GM12891 (cell line): ENCODE measurements around the gene IL10.
"Not testable (repeated sequence)": the region's sequence is repeated elsewhere in the genome, so short reads cannot be mapped to it uniquely, and the experiment has no call there.

Source experiments
- DNase-seq: peaks from one replicate; pipeline ENCODE4 v3.0.0; 2011; ENCODE audit warnings: low spot score; ENCODE audit not compliant: insufficient read length
- FAIRE-seq: peaks from 2 replicates; lab custom pipeline; 2011; peaks lifted over from hg19 to GRCh38; lab: Jason Lieb, UNC
- PAX5 ChIP-seq: IDR thresholded peaks from 2 replicates; pipeline ENCODE4 v1.6.1; 2011; ENCODE audit warnings: low read length, moderate library complexity, mild to moderate bottlenecking; ENCODE audit not compliant: insufficient read depth, severe bottlenecking
- POLR2A ChIP-seq: IDR thresholded peaks from 2 replicates; pipeline ENCODE4 v1.6.1; 2011; ENCODE audit warnings: low read depth, low read length, control low read depth
- POLR2AphosphoS5 ChIP-seq: IDR thresholded peaks from 2 replicates; pipeline ENCODE4 v1.6.1; 2011; ENCODE audit warnings: low read depth, low read length, control low read depth
- POU2F2 ChIP-seq: IDR thresholded peaks from 2 replicates; pipeline ENCODE4 v1.6.1; 2011; ENCODE audit warnings: low read depth, mild to moderate bottlenecking, control low read depth, low read length, moderate library complexity
- SPI1 ChIP-seq: IDR thresholded peaks from 2 replicates; pipeline ENCODE4 v1.6.1; 2011; ENCODE audit warnings: low read depth, low read length, control low read depth
- TAF1 ChIP-seq: IDR thresholded peaks from 2 replicates; pipeline ENCODE4 v1.6.1; 2011; ENCODE audit warnings: low read depth, low read length, control low read depth

Gene IL10

GRCh38 chr1:206768472-206769303 is 3.6 kb downstream of the IL10 start:
- FAIRE-seq (no peak), DNase-seq (no peak)
- TF ChIP-seq TAF1 (no peak), POU2F2 (no peak), PAX5 (no peak), POLR2A (no peak), POLR2AphosphoS5 (no peak), SPI1 (no peak)

- FAIRE-seq (peak; percentile 93), DNase-seq (no peak)
- no peak for TF ChIP-seq PAX5
- TF ChIP-seq TAF1: no peak
- no peak; the same call in 1 of the 2 replicates for TF ChIP-seq POU2F2
- TF ChIP-seq POLR2A: no peak
- no peak for TF ChIP-seq POLR2AphosphoS5
- TF ChIP-seq SPI1: peak; percentile 68
Observed at GRCh38 chr1:206766251-206766856, 5.9 kb downstream of the IL10 start.

GRCh38 chr1:206765771-206766170 is 6.5 kb downstream of the IL10 start:
- peak; percentile 62 for FAIRE-seq
- not testable (repeated sequence) for DNase-seq

- not testable (repeated sequence) for DNase-seq, FAIRE-seq
Observed at GRCh38 chr1:206762741-206763364, 9.4 kb downstream of the IL10 start.

- FAIRE-seq: no peak
- TF ChIP-seq PAX5 (no peak), TAF1 (no peak), POLR2AphosphoS5 (no peak), SPI1 (no peak), POU2F2 (no peak), POLR2A (no peak)
- no peak for DNase-seq
Observed at GRCh38 chr1:206761159-206761768, 11.0 kb downstream of the IL10 start.

GRCh38 chr1:206760590-206760989 is 11.7 kb downstream of the IL10 start:
- FAIRE-seq: no peak
- no peak for TF ChIP-seq POLR2AphosphoS5
- TF ChIP-seq SPI1: no peak
- TF ChIP-seq POU2F2: no peak
- no peak for TF ChIP-seq PAX5
- no peak for DNase-seq

- FAIRE-seq (no peak), DNase-seq (no peak)
- no peak for TF ChIP-seq SPI1
- no peak for TF ChIP-seq TAF1
- no peak for TF ChIP-seq PAX5
Observed at GRCh38 chr1:206757524-206758266, 14.6 kb downstream of the IL10 start.

GRCh38 chr1:206754011-206754410 is 18.3 kb downstream of the IL10 start:
- DNase-seq (no peak), FAIRE-seq (no peak)

GRCh38 chr1:206753141-206753540 is 19.2 kb downstream of the IL10 start:
- FAIRE-seq: no peak
- TF ChIP-seq POLR2AphosphoS5 (no peak), POLR2A (no peak), TAF1 (no peak), SPI1 (no peak), POU2F2 (no peak), PAX5 (no peak)

More at GRCh38 chr1:206754011-206754410, 18.3 kb downstream of the IL10 start:
- TF ChIP-seq POLR2A (no peak), PAX5 (no peak), POU2F2 (no peak), POLR2AphosphoS5 (no peak)

More at GRCh38 chr1:206753141-206753540, 19.2 kb downstream of the IL10 start:
- no peak for DNase-seq
